HT1080 (cell line): ENCODE results near the gene TMPRSS6. TPM values are rescaled to one million over a fixed set of nuclear protein-coding genes. Genes with fewer than 3 reads are reported as not detected.
A peak's percentile ranks its signal among the peaks of the same experiment; 100 is the strongest.
"Not testable (repeated sequence)": the region's sequence is repeated elsewhere in the genome, so short reads cannot be mapped to it uniquely, and the experiment has no call there.

Experiments used
- DNase-seq: peaks from one replicate; pipeline ENCODE4 v3.0.0-alpha.2; 2015; ENCODE audit warnings: low read depth
- total RNA-seq: library from RNA; depleted of rRNA; stranded (reverse); fragments of >200 nt; shearing (Covaris generic); gene quantifications from 2 replicates; pipeline ENCODE4 v1.2.3, GENCODE V29; 2014

TMPRSS6 gene
- total RNA-seq, 1 experiment from 2014 or later: 0.11 TPM

DNA sequence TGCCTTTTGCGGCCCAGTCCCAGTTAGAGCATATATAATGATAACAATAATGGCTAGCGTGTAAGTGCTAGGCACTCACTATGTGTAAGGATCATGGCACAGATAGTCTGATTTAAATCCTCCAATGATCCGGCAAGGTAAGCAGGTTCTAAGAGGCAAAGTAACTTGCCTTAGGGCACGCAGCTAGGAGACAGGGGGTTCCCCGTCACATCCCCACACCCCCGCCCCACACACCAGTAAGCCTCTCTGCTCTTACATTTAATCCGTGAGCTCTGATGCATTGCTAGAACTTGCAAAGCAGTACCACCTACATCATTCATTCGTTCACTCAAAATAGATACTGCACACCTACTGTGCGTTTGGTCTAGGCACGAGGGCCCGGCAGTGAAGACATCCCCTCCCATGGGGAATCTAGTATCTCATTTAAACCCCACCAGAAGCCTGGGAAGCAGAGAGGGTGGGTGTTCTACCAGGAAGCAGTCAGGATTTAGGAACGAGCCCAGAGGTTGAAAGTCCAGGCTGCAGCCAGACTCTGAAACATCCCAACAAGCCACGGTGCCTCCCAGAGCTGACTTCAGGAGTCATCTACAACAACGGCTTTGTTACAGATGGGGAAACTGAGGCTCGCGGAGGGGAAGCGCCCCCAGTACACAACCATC lies 20.6 kb downstream of the TMPRSS6 start:
- DNase-seq: no peak

DNA sequence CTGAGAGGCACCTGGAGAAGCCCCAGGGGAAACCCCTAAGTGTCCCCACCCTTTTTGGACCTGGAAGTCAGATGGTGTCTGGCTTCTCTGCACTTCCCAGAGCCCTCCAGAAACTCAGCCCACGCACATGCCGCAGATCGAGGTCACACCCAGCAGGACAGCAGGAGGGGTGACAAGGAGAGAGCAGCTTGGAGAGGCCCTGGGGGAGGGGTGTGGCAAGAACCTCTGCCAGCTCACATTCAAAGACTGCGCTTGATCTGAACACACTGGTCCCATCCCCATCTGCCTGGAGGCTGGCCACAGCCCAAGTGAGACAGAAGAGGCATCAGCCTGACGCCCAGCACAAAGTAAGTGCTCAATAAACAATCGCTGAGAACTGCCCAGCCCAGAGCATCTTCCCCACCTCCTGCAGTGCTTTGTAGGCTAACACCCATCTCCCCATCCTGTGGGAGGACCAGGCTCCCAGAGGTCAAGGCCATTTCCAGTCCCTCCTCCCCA lies 21.4 kb downstream of the TMPRSS6 start:
- no peak for DNase-seq

DNA sequence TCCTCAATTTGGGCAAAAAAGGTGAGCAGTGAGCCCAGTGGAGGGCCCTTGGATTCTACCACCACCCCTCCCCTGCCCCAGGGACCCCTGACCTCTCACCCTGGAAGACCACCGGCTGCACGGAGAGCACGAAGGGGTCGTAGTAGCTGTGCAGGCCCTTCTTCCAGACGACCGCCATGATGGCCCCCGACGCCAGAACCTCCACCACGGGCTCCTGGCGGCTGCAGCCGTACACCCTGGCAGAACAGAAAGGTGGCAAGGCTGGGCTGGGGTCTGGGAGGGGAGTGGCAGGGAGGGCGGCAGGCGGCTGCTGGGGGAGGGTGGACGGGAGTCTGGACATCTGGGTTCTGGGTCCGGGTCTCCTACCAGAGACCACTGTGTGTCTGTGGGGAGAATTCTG lies 23.3 kb downstream of the TMPRSS6 start:
- DNase-seq: no peak

DNA sequence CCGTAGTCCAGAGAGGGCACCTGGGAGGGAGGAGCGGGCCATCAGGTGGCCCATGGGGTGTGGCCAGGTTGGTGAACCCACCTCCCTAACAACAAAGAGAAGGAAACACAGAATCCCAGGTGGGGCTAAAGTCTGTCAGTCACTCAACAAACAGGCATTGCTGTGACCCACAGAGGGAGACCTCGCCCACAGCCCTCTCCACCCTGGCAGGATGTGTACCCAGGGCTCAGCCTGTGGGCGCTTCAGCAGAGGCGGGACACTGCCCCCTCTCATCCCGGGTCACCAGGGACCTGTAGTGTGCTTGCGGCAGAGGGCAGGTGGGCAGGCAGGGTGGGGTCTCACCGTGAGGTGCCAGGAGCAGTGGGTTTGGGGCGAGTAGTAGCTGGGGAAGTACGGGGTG lies 25.1 kb downstream of the TMPRSS6 start:
- no peak for DNase-seq

DNA sequence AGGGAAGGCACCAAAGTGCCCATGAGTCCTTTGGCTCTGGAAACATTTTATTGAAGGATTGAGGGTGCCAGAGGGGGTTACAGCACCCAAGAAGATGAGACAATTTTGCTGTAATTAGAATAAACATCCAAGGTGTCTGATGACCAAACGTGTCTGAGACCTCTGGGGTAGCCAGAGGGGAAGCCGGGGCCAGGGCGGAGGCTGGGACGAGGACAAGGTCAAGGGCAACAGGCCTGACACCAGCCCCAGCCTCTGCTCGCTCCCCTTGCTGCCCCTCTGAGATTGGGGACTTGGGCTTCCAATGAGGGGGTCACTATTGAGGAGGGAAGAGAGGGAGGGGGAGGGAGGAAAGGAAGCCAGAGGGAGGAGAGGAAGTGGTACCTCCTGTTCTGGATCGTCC lies 25.6 kb downstream of the TMPRSS6 start:
- DNase-seq: no peak

DNA sequence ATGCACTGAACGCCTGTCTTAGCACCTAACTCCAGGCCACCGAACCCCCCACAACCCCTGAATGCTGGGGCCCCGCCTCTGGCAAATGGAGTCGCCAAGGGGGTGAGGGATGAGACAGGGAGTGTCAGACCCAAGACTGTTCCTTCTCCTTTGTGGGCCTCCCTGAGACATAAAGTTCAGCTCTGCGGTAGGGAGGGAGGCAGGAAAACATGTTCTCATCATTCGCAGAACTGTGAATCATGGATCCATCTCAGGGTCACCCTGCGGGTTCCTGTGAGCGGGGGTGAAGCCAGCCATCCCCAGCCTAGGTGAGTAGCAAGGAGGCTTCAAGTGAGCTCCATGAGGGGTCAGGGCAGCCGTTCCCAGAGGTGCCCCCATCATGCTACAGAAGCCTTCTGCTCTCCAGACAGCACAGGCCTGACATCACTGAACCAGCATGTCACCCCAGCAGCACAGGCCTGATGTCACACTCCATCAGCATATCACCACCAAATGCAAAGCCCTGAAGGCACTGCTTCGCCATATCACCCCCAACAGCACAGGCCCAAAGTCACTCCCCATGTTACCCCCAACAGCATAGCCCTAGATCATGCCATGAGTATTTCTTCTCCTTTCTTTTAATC lies 27.2 kb downstream of the TMPRSS6 start:
- DNase-seq: no peak

- no peak for DNase-seq
Measured at GRCh38 chr22:37080838-37081237, 28.7 kb downstream of the TMPRSS6 start.

DNA sequence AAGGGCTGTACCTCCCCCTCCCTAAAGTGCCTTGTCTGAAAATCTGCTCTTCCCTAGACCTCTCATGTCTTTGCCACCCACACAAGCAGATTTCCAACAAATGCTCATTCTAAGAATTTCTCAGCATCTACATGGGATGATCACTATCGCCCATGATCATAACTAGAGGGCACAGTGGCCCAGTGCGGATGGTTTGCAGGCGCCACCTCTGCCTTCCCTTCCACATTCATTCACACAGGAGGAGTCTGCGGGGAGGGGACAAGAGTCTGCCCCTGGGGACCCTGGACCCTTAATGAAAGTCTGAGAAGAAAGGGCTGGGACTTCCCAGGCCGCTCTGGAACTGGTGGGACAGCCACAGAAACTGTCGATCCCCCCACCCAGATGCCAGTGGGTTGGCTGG lies 29.1 kb downstream of the TMPRSS6 start:
- DNase-seq: no peak

GRCh38 chr22:37079668-37080171 lies 29.8 kb downstream of the TMPRSS6 start:
- DNase-seq: no peak

DNA sequence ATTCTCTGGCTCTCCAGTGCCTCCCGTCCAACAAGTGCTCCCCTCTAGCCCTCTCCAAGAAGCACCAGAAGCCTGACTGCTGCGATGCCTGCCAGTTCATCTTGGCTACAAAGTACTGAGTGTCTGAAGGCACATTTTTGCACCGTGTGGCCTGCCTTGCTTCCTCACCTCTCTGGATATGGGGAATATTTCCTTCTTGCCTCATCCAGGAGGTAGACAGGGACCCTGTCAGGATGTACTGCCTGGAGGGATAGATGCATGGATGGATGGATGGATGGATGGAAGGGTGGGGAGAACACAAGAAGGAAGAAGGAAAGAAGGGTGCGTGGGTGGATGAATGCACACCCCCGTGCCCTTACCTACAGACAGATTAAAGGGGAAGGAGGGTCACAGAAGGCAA lies 30.4 kb downstream of the TMPRSS6 start:
- DNase-seq: no peak

GRCh38 chr22:37077802-37078448 lies 31.6 kb downstream of the TMPRSS6 start:
- DNase-seq: peak; percentile 32

DNA sequence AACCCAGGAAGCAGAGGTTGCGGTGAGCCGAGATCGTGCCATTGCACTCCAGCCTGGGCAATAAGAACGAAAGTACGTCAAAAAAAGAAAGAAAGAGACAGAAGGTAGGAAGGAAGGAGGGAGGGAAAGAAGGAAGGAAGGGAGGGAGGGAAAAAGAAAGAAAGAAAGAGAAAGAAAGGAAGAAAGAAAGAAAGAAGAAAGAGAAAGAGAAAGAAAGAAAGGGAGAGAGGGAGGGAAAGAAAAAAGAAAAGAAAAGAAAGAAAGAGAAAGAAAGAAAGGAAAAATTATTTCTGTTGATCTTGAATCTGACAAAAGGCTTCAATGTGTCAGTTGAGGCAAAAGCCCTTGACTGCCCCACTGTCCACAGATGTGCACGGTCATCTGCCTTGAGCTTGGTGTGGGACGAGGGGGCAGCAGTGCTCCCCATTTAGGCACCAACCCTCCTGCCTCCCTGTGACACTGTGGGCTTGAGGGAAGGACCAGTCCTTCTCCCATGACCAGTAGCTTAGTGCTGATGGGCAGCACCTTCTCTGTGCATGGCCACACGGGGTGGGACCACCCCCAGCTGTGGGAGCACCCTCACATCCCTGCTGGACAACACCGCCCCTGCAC lies 33.6 kb downstream of the TMPRSS6 start:
- no peak for DNase-seq

DNA sequence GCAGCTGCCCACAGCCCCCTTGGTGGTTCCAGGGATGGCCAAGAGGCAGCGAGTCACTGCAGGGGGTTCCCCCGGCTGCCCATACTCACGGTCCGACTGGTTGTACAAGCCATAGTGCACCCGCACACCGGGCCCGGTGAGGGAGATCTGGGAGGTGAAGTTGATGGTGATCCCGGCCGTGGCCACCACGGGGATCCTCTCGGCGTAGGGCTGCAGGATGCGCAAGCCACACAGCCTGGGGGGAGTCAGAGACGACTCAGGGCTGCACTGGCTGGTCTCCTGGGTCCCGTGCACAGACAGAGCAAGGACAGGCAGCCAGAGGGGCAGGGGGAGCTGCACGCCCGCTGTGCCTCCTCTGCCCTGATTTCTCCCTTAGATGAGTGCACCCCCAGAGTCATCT lies 34.5 kb downstream of the TMPRSS6 start:
- DNase-seq: no peak

DNA sequence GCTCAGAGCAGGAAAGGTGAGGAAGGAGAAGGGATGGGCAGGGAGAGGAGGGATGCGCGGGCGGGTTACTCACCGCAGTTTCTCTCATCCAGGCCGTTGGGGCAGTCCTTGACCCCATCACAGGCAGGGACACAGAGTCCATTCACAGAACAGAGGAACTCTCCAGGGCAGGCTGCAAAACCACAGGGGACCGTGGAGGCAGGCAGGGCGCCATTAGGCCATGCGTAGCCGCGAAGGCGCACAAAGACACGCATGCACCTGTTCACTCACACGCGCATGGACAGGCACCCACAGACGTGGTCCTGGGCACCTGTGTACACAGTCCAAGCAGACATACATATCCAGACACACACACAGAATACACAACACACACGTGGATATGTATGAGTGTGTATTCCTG lies 35.0 kb downstream of the TMPRSS6 start:
- no peak for DNase-seq

DNA sequence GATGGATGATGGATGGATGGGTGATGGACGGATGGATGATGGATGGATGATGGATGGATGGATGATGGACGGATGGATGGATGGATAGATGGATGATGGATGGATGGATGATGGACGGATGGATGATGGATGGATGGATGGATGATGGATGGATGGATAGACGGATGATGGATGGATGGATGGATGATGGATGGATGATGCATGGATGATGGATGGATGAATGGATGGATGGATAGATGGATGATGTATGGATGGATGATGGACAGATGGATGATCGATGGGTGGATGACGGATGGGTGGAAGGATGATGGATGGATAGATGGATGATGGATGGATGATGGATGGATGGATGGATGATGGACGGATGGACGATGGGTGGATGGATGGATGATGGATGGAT lies 36.8 kb downstream of the TMPRSS6 start:
- no peak for DNase-seq

DNA sequence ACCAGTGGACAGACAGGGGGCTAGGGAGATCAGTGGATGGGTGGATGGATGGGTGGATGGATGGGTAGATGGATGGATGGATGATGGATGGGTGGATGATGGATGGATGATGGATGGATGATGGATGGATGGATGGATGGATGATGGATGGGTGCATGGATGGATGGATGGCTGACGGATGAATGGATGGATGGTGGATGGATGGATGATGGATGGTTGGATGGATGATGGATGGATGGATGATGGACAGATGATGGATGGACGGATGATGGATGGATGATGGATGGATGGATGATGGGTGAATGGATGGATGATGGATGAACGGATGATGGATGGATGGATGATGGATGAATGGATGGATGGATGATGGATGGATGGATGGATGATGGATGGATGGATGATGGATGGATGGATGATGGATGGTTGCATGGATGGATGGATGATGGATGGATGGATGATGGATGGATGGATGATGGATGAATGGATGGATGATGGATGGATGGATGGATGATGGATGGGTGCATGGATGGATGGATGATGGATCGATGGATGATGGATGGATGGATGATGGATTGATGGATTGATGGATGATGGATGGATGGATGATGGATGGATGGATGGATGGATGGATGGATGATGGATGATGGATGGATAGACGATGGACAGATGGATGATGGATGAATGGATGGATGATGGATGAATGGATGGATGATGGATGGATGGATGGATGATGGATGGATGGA lies 37.5 kb downstream of the TMPRSS6 start:
- not testable (repeated sequence) for DNase-seq

- DNase-seq: no peak
Measured at GRCh38 chr22:37070744-37071143, 38.8 kb downstream of the TMPRSS6 start.

- no peak for DNase-seq
Measured at GRCh38 chr22:37070334-37070733, 39.2 kb downstream of the TMPRSS6 start.

GRCh38 chr22:37069719-37070118 lies 39.8 kb downstream of the TMPRSS6 start:
- DNase-seq: no peak

GRCh38 chr22:37069319-37069718 lies 40.2 kb downstream of the TMPRSS6 start:
- no peak for DNase-seq

DNA sequence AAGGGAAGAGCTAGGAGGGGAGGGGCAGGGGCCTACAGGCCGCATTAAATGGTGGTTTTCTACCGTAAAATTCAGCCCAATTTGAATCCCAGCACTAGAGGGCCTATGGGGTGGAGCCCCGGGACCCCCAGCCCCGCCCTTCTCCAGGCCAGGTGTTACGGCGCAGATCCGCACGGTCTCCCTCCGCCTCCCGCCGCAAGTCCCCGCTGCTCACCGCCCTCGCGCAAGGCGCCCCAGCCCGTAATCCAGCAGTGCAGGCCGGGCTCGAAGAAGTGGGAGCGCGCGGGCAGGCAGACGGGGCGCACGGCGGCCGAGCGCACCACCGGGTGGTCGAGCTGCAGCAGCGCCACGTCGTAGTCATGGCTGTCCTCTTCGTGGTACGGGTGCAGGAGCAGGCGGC lies 40.7 kb downstream of the TMPRSS6 start:
- no peak for DNase-seq
